Measurements from ENCODE around the gene SH3BGRL2.

Gene SH3BGRL2

DNA sequence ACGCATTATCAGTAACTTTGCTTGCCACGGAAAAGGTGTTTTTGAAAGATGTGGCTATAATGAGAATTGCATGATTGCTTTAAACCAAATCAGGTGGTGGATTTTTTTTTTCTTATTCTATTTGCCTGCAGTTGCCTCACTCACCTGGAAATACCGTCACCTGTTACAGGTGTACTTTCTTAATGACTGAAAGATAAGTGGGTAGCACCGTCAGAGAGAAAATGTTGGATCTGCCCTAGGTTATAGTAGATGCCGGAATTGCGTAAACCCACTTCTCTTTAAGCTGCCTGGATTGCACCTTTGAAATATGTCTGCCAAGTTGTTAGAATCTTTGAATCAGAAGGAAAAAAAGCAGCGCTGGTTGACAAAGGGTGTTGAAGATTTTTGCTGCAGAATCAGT lies 68.5 kb downstream of the SH3BGRL2 start:
- no peak for DNase-seq (ENCODE audit: low spot score)

GRCh38 chr6:79702691-79703090 lies 71.6 kb downstream of the SH3BGRL2 start:
- DNase-seq (ENCODE audit: low spot score): no peak

DNA sequence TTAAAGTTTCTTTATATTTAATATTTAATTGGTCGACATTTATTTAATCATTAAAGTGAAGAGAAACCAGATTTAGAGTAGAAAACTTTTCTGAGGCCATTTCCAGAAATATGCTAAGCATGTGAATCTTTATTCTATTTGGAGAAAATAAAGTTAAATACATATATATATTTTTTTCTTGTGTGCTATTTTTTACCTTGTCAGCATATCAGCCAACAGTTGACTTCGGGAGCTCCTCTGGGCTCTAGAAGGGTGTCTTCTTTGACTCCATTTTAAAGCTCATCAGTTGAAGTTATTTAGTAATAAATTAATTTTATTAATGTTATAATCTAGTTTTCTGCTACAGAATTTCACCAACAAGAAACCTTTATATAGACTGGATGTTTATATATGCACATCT lies 73.1 kb downstream of the SH3BGRL2 start:
- DNase-seq (ENCODE audit: low spot score): no peak

DNA sequence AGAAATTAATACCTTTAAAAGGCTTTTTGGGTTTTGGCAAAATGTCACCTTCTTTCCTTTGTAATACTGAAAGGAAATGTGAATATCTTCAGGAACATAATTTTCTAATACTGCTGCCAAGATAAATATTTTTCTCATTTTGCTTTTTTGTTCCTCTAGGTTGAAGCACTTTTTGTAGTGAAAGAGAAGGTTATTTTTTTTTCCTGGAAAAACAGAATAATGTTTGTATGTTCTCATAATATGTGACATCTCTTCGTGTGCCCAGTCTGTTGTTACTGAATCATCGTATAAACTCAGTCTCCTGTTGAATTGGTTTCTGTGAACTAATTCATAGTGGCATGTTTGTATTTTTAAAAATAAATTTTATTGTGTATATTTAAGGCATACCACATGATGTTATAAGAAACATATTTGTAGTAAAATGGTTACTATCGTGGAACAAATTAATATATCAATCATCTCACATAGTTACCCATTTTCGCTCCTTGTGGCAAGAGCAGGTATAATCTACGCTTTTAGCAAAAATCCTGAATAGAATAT lies 74.4 kb downstream of the SH3BGRL2 start:
- no peak for DNase-seq (ENCODE audit: low spot score)

DNA sequence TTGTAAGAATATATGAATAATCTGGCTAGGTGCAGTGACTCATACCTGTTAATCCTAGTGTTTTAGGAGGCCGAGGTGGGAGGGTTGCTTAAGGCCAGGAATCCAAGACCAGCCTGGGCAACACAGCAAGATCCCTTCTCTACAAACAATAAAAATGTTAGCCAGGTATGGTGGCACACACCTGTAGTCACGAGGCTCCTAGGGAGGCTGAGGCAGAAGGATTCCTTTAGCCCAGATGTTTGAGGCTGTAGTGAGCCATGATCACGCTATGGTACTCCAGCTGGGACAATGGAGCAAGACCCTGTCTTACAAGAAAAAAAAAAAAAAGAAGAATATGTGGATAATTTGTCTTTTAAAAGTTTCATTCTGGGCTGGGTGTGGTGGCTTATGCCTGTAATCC lies 75.4 kb downstream of the SH3BGRL2 start:
- no peak for DNase-seq (ENCODE audit: low spot score)

DNA sequence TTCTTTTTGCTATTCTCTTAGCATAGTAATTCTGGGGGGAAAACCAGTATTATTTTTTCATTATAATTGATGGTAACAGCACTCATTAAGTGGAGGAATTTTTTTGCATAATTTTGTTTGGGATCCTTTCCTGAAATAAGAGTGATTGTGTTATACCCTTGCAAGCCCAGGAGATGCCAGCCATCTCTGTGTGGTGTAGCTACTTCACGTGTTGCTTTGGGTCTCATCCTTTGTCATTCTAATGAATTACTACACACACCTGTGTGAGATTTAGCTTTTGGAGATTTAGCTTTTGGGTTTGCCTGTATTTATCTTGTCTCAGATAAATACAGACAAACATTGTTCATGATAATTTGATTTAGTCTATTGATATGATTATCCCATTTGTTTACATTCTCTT lies 76.5 kb downstream of the SH3BGRL2 start:
- DNase-seq (ENCODE audit: low spot score): no peak

GRCh38 chr6:79708095-79708791 lies 77.1 kb downstream of the SH3BGRL2 start:
- no peak for DNase-seq (ENCODE audit: low spot score)

- no peak for DNase-seq (ENCODE audit: low spot score)
These were observed 79.0 kb downstream of the SH3BGRL2 start for GRCh38 chr6:79710127-79710526.

GRCh38 chr6:79711167-79711566 lies 80.0 kb downstream of the SH3BGRL2 start:
- DNase-seq (ENCODE audit: low spot score): no peak

DNA sequence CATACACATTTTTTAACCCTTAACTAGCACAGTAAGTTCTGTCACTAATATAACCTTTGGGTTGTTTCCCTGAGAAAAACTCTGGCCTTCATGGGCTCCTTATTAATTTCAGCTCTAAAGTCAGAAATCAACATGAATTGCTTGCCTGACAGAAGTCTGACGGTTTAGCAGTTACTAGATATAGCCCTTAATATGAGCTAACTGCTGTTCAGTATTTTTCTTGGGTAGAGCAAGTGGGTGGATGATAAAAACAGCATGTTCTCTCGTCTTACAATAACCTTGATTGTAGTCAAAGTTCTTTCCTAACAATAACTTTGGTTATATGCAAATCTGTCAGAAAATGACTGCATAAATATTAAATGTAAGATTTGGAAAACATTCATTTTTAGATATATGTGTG lies 81.0 kb downstream of the SH3BGRL2 start:
- no peak for DNase-seq (ENCODE audit: low spot score)

- DNase-seq (ENCODE audit: low spot score): no peak
These were observed 81.5 kb downstream of the SH3BGRL2 start for GRCh38 chr6:79712616-79713135.

DNA sequence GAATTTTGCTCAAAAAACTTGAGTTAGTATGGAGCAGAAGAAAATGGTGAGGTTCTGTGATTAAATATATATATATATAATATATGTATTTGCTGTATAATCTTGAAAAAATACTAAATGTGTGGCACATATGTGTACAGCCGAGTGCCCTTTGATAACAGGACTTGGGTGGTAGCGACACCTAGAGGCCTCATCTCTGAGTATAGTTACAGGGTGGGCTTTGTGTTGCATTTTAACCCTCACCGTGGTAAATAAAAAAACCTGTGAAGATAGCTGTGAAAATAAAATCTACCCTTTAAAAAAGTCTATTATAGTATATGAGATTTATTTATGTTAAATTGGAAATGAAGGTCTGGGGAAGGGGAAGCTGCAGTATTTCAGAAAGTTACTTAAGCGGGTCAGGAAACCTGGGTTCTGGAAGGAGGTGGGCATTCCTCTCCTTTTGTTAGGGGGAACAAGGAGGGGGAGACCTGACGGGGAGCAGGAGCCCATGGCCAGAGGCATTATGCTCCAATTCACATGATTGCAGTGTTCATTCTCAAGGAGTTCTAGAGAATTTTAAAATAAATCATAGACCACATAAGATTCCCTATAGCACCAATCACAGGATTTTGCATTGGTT lies 82.7 kb downstream of the SH3BGRL2 start:
- DNase-seq (ENCODE audit: low spot score): peak; percentile 3

- DNase-seq (ENCODE audit: low spot score): no peak
These were observed 86.9 kb downstream of the SH3BGRL2 start for GRCh38 chr6:79717989-79718388.

- DNase-seq (ENCODE audit: low spot score): no peak
These were observed 87.5 kb downstream of the SH3BGRL2 start for GRCh38 chr6:79718509-79719247.

DNA sequence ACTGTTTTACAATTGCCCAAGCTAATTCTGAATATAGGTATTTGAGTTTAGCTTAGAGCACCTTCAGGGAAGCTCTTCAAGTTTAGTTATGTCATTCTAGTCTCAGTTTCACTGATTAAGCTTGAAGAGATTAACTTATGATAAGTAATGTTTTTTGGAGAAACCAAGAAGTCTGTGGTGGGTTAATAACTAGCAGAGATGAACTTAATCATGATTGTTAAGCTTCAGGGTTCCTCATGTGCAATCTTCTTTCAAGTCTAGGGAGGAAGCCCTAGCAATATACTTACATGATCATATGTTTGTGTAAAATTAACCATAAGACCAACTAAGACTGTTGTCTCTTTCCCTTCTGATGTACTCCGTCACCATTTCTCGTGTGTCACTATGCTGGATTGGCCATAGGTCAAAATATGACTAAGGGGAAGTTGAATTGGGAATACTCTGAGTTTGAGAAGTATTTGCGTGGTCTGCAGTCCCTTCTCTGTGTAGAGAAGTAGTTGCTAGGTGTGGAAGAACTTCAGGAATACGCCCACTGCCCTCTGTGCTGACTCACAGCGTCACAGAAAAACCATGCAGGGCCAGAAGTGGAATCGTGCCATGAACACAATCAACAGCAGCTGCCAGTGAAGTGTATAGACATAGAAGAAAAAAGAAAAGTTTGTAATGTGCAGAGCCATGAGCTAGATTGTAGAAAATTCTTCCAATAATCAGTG lies 88.3 kb downstream of the SH3BGRL2 start:
- no peak for DNase-seq (ENCODE audit: low spot score)

GRCh38 chr6:79724816-79725215 lies 93.7 kb downstream of the SH3BGRL2 start:
- DNase-seq (ENCODE audit: low spot score): no peak

GRCh38 chr6:79731471-79731870 lies 100.3 kb downstream of the SH3BGRL2 start:
- no peak for DNase-seq (ENCODE audit: low spot score)

GRCh38 chr6:79733388-79733787 lies 102.3 kb downstream of the SH3BGRL2 start:
- no peak for DNase-seq (ENCODE audit: low spot score)

DNA sequence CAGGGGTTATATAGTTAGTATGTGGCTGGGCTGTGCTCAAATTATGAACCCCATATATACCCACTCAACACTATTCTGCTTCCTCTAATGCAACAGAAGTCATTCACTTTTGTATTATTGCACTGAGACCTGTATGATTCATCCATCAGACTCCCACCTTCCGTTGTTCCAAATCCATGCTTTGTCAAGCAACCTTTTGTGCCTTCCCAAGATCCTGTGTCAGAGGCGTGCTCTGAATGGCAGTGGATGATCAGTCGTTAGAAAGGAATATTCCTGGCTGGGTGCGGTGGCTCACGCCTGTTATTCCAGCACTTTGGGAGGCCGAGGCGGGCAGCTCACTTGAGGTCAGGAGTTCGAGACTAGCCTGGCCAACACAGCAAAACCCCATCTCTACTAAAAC lies 103.2 kb downstream of the SH3BGRL2 start:
- no peak for DNase-seq (ENCODE audit: low spot score)

DNA sequence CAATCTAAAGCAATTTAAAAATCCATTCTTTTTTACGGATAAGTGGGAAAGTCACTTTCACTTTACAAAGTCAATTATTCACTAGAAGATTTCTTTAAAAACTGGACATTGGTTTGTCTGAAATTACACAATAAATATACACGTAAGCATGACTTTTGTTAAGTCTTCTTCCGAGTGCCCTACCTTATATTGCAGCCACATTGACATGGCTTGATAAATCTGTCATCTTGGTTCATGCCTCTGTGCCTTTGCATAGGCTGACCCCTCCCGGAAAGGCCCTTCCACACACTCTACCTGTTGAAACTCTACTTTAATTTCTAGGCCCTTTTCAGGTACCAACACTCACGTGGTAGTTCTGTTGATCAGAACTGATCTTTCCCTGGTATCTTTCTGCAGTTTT lies 104.1 kb downstream of the SH3BGRL2 start:
- DNase-seq (ENCODE audit: low spot score): no peak

DNA sequence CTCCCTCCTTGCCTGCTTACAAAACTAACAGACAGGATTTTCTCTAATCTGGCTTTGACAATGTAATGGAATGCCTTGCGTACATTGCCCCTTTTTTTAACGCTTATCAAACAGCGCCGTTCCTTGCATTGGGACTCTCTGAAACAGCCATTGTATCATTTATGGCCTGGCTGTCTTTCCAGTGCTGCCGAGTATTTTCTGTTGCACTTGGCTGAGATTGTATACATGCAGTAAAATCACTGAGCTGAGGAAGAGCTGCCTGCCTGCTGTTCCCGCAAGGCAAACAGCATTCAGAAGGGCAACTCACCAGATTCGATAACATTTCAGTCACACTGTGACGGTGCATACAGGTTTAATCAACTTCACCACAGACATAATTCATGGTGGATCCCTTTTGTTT lies 106.0 kb downstream of the SH3BGRL2 start:
- DNase-seq (ENCODE audit: low spot score): no peak

DNA sequence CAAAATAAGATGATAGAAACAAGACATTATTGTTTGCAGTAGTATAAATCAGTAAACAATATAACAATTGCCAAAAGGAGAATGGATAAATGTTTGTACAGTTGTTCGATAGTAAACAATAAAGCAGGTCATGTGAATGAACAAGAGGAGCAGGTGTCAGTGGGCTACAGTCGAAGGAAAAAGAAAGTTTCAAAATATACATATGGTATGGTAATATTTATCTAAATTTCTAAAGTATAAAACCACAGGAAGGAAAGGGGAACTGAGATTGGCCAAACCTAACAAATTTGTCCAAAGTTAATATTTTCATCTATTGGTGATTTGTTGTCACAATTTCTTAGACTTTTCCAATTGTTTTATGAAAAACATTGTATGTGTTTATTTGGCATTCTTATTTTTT lies 110.9 kb downstream of the SH3BGRL2 start:
- no peak for DNase-seq (ENCODE audit: low spot score)

Measured in germinal center (tissue), 1 donor.